ENCODE measurements around the gene CNEP1R1. TPM values are rescaled to one million over a fixed set of nuclear protein-coding genes. Genes with fewer than 3 reads are reported as not detected.

The CNEP1R1 gene
- total and polyA plus RNA-seq, 2 donors (not counting 1 experiment from before 2014, with no cell fraction given) = 18.6 to 32.9 TPM

DNA sequence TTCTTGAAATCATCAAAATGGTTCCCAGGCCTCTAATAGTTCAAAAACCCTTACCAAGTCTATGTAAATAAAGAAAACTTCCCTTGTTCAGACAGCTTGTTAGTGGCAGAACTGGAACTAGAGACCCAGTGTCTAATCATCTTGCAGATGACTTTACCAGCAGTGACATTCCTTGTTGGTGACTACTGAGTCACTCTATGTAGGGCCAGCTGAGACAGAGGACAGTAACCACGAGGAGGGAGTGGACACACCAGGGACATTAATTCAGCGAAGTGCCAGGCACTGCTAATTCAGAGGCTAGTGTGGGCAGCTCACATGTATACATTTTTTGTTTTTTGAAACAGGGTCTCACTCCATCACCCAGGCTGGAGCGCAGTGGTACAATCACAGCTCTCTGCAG lies 34.6 kb downstream of the CNEP1R1 start:
- H3K4me3 ChIP-seq (ENCODE audit: control extremely low read depth in 1 of 5, extremely low read depth in 1 of 5, insufficient read depth in 1 of 5, low read depth in 2 of 5, low read length in 4 of 5) = no peak overlapping the region
- no peaks in the 10 kb centered on the region for H3K36me3 ChIP-seq (replicated peaks in 1 of 2; ENCODE audit: control extremely low read depth in 1 of 2, control insufficient read depth in 1 of 2, extremely low read depth in 1 of 2, insufficient read depth in 2 of 2, low read length in 1 of 2)
- no peak overlapping the region for H3K9ac ChIP-seq (ENCODE audit: low read length)
- intact Hi-C loops (cut with micrococcal nuclease) = no loop called here
- Mint-ChIP-seq H3K27me3 (peaks cover 9% of the 10 kb centered on the region), H3K9me3 (ENCODE audit: insufficient read depth) (peaks cover 10% of the 10 kb centered on the region), H3K27ac (no peak overlapping the region), H3K4me3 (no peak overlapping the region), H3K4me1 (no peaks in the 10 kb centered on the region)
- H3K79me2 ChIP-seq (ENCODE audit: control insufficient read depth, insufficient read depth, low read length) = no peaks in the 10 kb centered on the region
- CTCF ChIA-PET = no interaction called here
- TF ChIP-seq CTCF (IDR thresholded peaks at IDR 0.05) (no peak), EZH2 (IDR thresholded peaks at IDR 0.05; ENCODE audit: borderline replicate concordance, insufficient read depth, low read depth, low read length, poor library complexity, severe bottlenecking) (no peak)
- ATAC-seq (ENCODE audit: low read depth) (no peak), DNase-seq (no peak)
- H3K27ac ChIP-seq (ENCODE audit: low read length in 2 of 2) = no peak overlapping the region
- H2AFZ ChIP-seq (ENCODE audit: insufficient read depth, low read depth, low read length, poor library complexity, severe bottlenecking) = no peak overlapping the region
- no peaks in the 10 kb centered on the region for H3K4me1 ChIP-seq (ENCODE audit: control insufficient read depth in 2 of 2, insufficient read depth in 2 of 2, low read length in 2 of 2)
- 90% methylated on average over 3 of the region's 3 CpGs for WGBS (ENCODE audit: insufficient coverage)
- POLR2A ChIA-PET = no interaction called here
- peaks cover 0 to 4% (median 0%) of the 10 kb centered on the region in 4 experiments for H3K27me3 ChIP-seq (replicated peaks in 1 of 4; ENCODE audit: control extremely low read depth in 1 of 4, control insufficient read depth in 3 of 4, insufficient read depth in 4 of 4, low read length in 3 of 4)
- peaks cover 3 to 14% (median 12%) of the 10 kb centered on the region in 3 donors for H3K9me3 ChIP-seq (ENCODE audit: control extremely low read depth in 1 of 3, control insufficient read depth in 2 of 3, insufficient read depth in 1 of 3, low read length in 2 of 3)
- H4K20me1 ChIP-seq (ENCODE audit: control insufficient read depth, insufficient read depth, low read length, poor library complexity, severe bottlenecking) = no peaks in the 10 kb centered on the region
- no peak overlapping the region for H3K4me2 ChIP-seq (replicated peaks; ENCODE audit: low read depth, low read length, poor library complexity, severe bottlenecking)

GRCh38 chr16:50061326-50061725 lies 36.3 kb downstream of the CNEP1R1 start:
- CTCF ChIA-PET = interaction anchor here (1.2 kb wide), 1 partner anchor 149 kb away, joined by 3 read pairs; no protein-coding TSS in a partner anchor

More at GRCh38 chr16:50061326-50061725, 36.3 kb downstream of the CNEP1R1 start:
- no peak for DNase-seq
- intact Hi-C loops (cut with micrococcal nuclease) = no loop called here
- TF ChIP-seq CTCF (IDR thresholded peaks at IDR 0.05) = no peak
- no peak for TF ChIP-seq EZH2 (IDR thresholded peaks at IDR 0.05; ENCODE audit: borderline replicate concordance, insufficient read depth, low read depth, low read length, poor library complexity, severe bottlenecking)
- H3K4me1 ChIP-seq (ENCODE audit: control insufficient read depth in 2 of 2, insufficient read depth in 2 of 2, low read length in 2 of 2) = peaks cover 3 to 4% of the 10 kb centered on the region in 2 donors
- H3K4me3 Mint-ChIP-seq = no peak overlapping the region
- H4K20me1 ChIP-seq (ENCODE audit: control insufficient read depth, insufficient read depth, low read length, poor library complexity, severe bottlenecking) = no peaks in the 10 kb centered on the region
- H3K4me2 ChIP-seq (replicated peaks; ENCODE audit: low read depth, low read length, poor library complexity, severe bottlenecking) = no peak overlapping the region
- POLR2A ChIA-PET = interaction anchor here (0.7 kb wide), 1 partner anchor 53 kb away, joined by 3 read pairs; no protein-coding TSS in a partner anchor
- no CpG with 5 or more reads among the region's 1 CpG for WGBS (ENCODE audit: insufficient coverage)
- H3K36me3 ChIP-seq (replicated peaks in 1 of 2; ENCODE audit: control extremely low read depth in 1 of 2, control insufficient read depth in 1 of 2, extremely low read depth in 1 of 2, insufficient read depth in 2 of 2, low read length in 1 of 2) = no peaks in the 10 kb centered on the region
- no peak overlapping the region for H3K4me3 ChIP-seq (ENCODE audit: control extremely low read depth in 1 of 5, extremely low read depth in 1 of 5, insufficient read depth in 1 of 5, low read depth in 2 of 5, low read length in 4 of 5)
- H3K79me2 ChIP-seq (ENCODE audit: control insufficient read depth, insufficient read depth, low read length) = peaks cover under 1% of the 10 kb centered on the region
- peaks cover 6% of the 10 kb centered on the region for H3K27me3 Mint-ChIP-seq
- no peak overlapping the region for H3K9ac ChIP-seq (ENCODE audit: low read length)
- peaks cover 10% of the 10 kb centered on the region for H3K4me1 Mint-ChIP-seq
- H3K9me3 Mint-ChIP-seq (ENCODE audit: insufficient read depth) = no peaks in the 10 kb centered on the region
- H3K27ac ChIP-seq (ENCODE audit: low read length in 2 of 2) = no peak overlapping the region
- no peak for ATAC-seq (ENCODE audit: low read depth)
- peaks cover 2 to 7% (median 3%) of the 10 kb centered on the region in 3 donors for H3K9me3 ChIP-seq (ENCODE audit: control extremely low read depth in 1 of 3, control insufficient read depth in 2 of 3, insufficient read depth in 1 of 3, low read length in 2 of 3)
- no peak overlapping the region for H3K27ac Mint-ChIP-seq
- H2AFZ ChIP-seq (ENCODE audit: insufficient read depth, low read depth, low read length, poor library complexity, severe bottlenecking) = no peak overlapping the region
- peaks cover 0 to 2% (median 0%) of the 10 kb centered on the region in 4 experiments for H3K27me3 ChIP-seq (replicated peaks in 1 of 4; ENCODE audit: control extremely low read depth in 1 of 4, control insufficient read depth in 3 of 4, insufficient read depth in 4 of 4, low read length in 3 of 4)
